ENCODE data around the gene SLC25A22.

SLC25A22 gene

DNA sequence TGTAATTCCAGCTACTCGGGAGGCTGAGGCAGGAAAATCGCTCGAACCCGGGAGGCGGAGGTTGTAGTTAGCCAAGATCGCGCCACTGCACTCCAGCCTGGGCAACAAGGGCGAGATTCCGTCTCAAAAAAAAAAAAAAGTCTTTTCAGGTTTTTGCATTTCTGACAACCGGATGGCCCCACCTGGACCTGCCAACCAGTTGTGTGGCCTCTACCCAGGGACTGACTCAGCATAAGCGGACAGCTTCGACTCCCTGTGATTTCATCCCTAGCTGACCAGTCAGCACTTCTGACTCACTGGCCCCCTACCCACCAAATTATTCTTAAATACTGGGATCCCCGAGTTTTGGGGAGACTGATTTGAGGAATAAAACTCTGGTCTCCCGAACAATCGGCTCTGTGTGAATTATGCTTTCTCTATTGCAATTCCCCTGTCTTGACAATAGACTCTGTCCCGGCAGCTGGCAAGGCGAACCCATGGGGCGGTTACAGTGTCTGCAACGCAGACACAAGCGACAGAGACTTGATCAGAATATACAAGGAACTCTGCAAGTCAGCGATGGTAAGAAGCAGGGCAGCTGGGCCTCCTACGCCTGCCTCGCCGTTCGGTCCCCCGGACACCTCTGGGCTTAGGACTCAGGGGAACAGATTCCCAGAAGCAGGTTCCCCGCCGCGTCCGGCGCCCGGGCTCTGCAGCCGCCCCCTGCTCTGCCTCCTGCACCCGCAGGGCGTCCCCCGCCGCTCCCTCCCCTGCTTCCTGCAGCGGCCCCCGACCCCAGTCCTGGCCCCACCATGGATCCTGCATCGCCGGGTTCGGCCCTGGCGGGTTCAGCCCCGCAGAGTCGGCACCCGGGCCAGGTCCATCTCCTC, 51.6 kb downstream of the SLC25A22 start:
- H3K27ac ChIP-seq = no peak overlapping the region
- no peak for DNase-seq
- TF ChIP-seq CTCF (IDR thresholded peaks at IDR 0.05; ENCODE audit: low read depth, low read length, missing control alignments) = no peak
- peaks cover 2% of the 10 kb centered on the region for H3K36me3 ChIP-seq (replicated peaks)
- peak overlapping the region; percentile 62 for H3K4me3 ChIP-seq (ENCODE audit: low read depth, low read length)
- in situ Hi-C loops (cut with HindIII; ENCODE audit: low pct_ligation_motif_present, low sequenced_read_pairs) = no loop called here
- no peaks in the 10 kb centered on the region for H3K27me3 ChIP-seq (replicated peaks)

DNA sequence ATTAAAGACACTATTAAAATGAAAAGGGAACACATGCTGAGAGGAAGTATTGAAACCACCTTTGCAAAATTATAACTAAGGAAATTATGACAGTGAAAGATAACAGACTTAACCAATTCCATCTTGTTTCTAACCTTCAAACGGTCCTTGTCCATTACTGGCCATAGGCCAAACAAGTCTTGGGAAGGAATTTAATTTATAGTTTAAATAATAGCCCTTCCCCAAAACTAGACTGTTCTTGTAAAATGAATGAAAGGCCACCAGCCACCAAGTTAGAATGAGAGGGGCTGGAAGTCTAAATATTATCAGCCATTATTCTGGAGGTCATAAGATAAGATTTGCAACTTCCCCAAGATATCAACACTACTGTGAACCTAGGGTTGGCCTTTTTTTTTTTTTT, 52.7 kb downstream of the SLC25A22 start:
- Histone ChIP-seq H3K36me3 (replicated peaks) (peaks cover 2% of the 10 kb centered on the region), H3K27ac (no peak overlapping the region), H3K4me3 (ENCODE audit: low read depth, low read length) (no peak overlapping the region), H3K27me3 (replicated peaks) (no peaks in the 10 kb centered on the region)
- DNase-seq = no peak
- in situ Hi-C loops (cut with HindIII; ENCODE audit: low pct_ligation_motif_present, low sequenced_read_pairs) = no loop called here
- TF ChIP-seq CTCF (IDR thresholded peaks at IDR 0.05; ENCODE audit: low read depth, low read length, missing control alignments) = no peak

DNA sequence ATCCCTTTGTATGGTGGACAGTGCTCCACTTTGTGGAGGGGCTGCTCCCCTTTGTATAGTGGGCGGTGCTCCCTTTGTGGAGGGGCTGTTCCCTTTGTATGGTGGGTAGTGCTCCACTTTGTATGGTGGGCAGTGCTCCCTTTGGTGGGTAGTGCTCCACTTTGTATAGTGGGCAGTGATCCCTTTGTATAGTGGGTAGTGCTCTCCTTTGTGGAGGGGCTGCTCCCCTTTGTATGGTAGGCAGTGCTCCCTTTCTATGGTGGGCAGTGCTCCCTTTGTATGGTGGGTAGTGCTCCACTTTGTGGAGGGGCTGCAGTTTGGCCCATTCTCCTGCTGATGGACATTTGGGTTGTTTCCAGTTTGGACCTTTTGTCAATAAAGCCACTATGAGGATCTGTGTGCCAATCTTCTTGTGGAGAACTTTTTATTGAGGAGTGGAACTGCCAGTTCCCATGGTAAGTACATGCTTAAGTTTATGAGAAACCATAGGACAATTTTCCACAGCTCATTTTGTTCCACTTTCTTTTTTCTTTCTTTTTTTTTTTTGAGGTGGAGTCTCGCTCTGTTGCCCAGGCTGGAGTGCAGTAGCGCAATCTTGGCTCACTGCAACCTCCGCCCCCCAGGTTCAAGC, 55.4 kb downstream of the SLC25A22 start:
- TF ChIP-seq CTCF (IDR thresholded peaks at IDR 0.05; ENCODE audit: low read depth, low read length, missing control alignments) = no peak
- in situ Hi-C loops (cut with HindIII; ENCODE audit: low pct_ligation_motif_present, low sequenced_read_pairs) = no loop called here
- Histone ChIP-seq H3K36me3 (replicated peaks) (peaks cover 2% of the 10 kb centered on the region), H3K27ac (no peak overlapping the region), H3K4me3 (ENCODE audit: low read depth, low read length) (no peak overlapping the region), H3K27me3 (replicated peaks) (no peaks in the 10 kb centered on the region)
- DNase-seq = no peak

GRCh38 chr11:742156-742546, 55.9 kb downstream of the SLC25A22 start:
- TF ChIP-seq CTCF (IDR thresholded peaks at IDR 0.05; ENCODE audit: low read depth, low read length, missing control alignments) = no peak
- Histone ChIP-seq H3K4me3 (ENCODE audit: low read depth, low read length) (no peak overlapping the region), H3K27me3 (replicated peaks) (no peaks in the 10 kb centered on the region), H3K27ac (no peak overlapping the region), H3K36me3 (replicated peaks) (no peaks in the 10 kb centered on the region)
- no peak for DNase-seq
- in situ Hi-C loops (cut with HindIII; ENCODE audit: low pct_ligation_motif_present, low sequenced_read_pairs) = no loop called here

Data from brain microvascular endothelial cell (primary cell).